Measurements from ENCODE around the gene SORBS1. TPM values are rescaled to one million over a fixed set of nuclear protein-coding genes. Genes with fewer than 3 reads are reported as not detected.

The SORBS1 gene
- total and polyA plus RNA-seq, 9 of the 15 experiments (the other 6 are each of a cell fraction or from before 2014, with no cell fraction given): 2.0 to 13.3 (median 6.5) TPM

DNA sequence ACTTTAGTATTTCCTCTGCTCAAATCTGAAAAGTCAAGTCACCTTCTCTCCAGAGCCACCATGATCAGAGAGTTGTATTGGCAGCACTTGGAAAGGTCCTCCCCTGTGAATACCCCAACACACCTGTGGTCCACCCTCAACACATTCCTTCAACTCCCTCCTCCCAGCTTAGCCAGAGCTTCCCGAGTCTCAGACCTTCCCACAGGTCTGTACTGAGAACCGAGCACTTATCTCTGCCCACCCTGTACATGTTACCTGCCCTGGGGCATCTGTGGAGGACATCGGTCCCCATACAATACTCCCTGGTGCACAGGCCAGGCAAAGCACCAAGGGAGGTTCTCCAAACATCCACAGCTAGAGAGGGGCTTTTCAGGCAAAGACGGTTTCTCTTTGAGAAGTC, 30.6 kb downstream of the SORBS1 start:
- POLR2A ChIA-PET: interaction anchor here (0.7 kb wide), 1 partner anchor 913 kb away, joined by 3 read pairs; no protein-coding TSS in a partner anchor

DNA sequence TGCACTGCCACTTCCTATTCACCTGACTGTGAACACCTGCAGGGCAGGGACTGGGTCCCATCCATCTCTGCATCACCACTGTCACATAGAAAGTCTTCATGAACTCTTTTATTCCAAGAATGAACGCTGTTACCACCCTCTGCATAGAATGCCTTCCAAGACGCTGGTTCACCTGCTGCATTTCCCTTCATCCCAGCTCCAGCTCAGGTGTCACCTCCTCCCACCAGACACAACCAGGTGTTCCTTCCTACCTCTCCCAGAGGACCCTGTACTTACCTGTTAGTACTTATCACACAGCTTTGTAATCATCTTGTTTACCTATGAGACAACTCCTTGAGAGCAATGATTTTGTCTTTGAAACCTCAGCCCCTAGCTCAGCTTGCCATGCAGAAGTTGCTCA, 31.1 kb downstream of the SORBS1 start:
- peaks cover 36 to 74% of the 10 kb centered on the region in 2 experiments for H3K4me1 ChIP-seq (replicated peaks in 1 of 2; ENCODE audit: control insufficient read depth in 2 of 2, insufficient read depth in 2 of 2, low read length in 2 of 2)
- ChIA-PET CTCF (ENCODE audit: low intra/inter-chr PET ratio) (no interaction called here), POLR2A (interaction anchor here (1.2 kb wide), 1 partner anchor 21 kb away, joined by 3 read pairs; no protein-coding TSS in a partner anchor)
- H3K79me2 ChIP-seq (ENCODE audit: control insufficient read depth, insufficient read depth, low read length): peaks cover 38% of the 10 kb centered on the region
- H3K36me3 ChIP-seq (ENCODE audit: control insufficient read depth, insufficient read depth, low read length): no peaks in the 10 kb centered on the region; the same call in 2 of the 3 replicates
- intact Hi-C loops (cut with micrococcal nuclease): no loop called here
- H3K4me2 ChIP-seq (ENCODE audit: insufficient read depth, low read length): peak overlapping the region; percentile 1; the same call in 1 of the 2 replicates
- in situ Hi-C loops (cut with MboI): no loop called here
- H3K4me3 ChIP-seq: no peak overlapping the region
- H2AFZ ChIP-seq (ENCODE audit: low read depth, low read length): no peak overlapping the region
- FAIRE-seq (no peak), ATAC-seq (no peak), DNase-seq (ENCODE audit: extremely low read depth in 1 of 4, low spot score in 3 of 4) (no peak)
- BruUV-seq (replicated peaks): no TSS peak
- H3K9ac ChIP-seq (ENCODE audit: insufficient read depth in 1 of 2, low read depth in 2 of 2, low read length in 2 of 2): peak overlapping the region in 1 of 2 experiments; percentile 30; a peak in 2 of 4 replicates
- no peaks in the 10 kb centered on the region for H4K20me1 ChIP-seq (replicated peaks; ENCODE audit: control insufficient read depth, insufficient read depth, low read length)
- no peaks in the 10 kb centered on the region for H3K9me1 ChIP-seq (ENCODE audit: control insufficient read depth, insufficient read depth, low read length)
- H3K27ac ChIP-seq (ENCODE audit: extremely low read depth, low read depth, low read length): peak overlapping the region; percentile 92
- no peaks in the 10 kb centered on the region for H3K9me3 ChIP-seq (replicated peaks; ENCODE audit: control insufficient read depth, insufficient read depth, low read depth, low read length)
- 64% methylated on average over 2 of the region's 2 CpGs for WGBS (ENCODE audit: insufficient coverage, low coverage, missing lambda C conversion rate)
- H3K27me3 ChIP-seq (ENCODE audit: control insufficient read depth in 2 of 2, insufficient read depth in 2 of 2, low read length in 2 of 2): no peaks in the 10 kb centered on the region
- TF ChIP-seq NELFE (IDR thresholded peaks at IDR 0.05; ENCODE audit: insufficient read depth, insufficient read length): no peak
- TF ChIP-seq NBN (IDR thresholded peaks at IDR 0.05; ENCODE audit: low read depth): no peak
- TF ChIP-seq ZNF316 (IDR thresholded peaks at IDR 0.05): no peak
- TF ChIP-seq ZC3H8 (IDR thresholded peaks at IDR 0.05): no peak
- no peak for TF ChIP-seq PTRF (tag; IDR thresholded peaks at IDR 0.05)
- TF ChIP-seq OTX1 (CRISPR knock-in tag; IDR thresholded peaks at IDR 0.05): no peak
- TF ChIP-seq, protein P1, sequence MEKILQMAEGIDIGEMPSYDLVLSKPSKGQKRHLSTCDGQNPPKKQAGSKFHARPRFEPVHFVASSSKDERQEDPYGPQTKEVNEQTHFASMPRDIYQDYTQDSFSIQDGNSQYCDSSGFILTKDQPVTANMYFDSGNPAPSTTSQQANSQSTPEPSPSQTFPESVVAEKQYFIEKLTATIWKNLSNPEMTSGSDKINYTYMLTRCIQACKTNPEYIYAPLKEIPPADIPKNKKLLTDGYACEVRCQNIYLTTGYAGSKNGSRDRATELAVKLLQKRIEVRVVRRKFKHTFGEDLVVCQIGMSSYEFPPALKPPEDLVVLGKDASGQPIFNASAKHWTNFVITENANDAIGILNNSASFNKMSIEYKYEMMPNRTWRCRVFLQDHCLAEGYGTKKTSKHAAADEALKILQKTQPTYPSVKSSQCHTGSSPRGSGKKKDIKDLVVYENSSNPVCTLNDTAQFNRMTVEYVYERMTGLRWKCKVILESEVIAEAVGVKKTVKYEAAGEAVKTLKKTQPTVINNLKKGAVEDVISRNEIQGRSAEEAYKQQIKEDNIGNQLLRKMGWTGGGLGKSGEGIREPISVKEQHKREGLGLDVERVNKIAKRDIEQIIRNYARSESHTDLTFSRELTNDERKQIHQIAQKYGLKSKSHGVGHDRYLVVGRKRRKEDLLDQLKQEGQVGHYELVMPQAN (IDR thresholded peaks at IDR 0.05; ENCODE audit: borderline replicate concordance): no peak
- TF ChIP-seq ZNF24 (IDR thresholded peaks at IDR 0.05): no peak
- TF ChIP-seq, protein P2, sequence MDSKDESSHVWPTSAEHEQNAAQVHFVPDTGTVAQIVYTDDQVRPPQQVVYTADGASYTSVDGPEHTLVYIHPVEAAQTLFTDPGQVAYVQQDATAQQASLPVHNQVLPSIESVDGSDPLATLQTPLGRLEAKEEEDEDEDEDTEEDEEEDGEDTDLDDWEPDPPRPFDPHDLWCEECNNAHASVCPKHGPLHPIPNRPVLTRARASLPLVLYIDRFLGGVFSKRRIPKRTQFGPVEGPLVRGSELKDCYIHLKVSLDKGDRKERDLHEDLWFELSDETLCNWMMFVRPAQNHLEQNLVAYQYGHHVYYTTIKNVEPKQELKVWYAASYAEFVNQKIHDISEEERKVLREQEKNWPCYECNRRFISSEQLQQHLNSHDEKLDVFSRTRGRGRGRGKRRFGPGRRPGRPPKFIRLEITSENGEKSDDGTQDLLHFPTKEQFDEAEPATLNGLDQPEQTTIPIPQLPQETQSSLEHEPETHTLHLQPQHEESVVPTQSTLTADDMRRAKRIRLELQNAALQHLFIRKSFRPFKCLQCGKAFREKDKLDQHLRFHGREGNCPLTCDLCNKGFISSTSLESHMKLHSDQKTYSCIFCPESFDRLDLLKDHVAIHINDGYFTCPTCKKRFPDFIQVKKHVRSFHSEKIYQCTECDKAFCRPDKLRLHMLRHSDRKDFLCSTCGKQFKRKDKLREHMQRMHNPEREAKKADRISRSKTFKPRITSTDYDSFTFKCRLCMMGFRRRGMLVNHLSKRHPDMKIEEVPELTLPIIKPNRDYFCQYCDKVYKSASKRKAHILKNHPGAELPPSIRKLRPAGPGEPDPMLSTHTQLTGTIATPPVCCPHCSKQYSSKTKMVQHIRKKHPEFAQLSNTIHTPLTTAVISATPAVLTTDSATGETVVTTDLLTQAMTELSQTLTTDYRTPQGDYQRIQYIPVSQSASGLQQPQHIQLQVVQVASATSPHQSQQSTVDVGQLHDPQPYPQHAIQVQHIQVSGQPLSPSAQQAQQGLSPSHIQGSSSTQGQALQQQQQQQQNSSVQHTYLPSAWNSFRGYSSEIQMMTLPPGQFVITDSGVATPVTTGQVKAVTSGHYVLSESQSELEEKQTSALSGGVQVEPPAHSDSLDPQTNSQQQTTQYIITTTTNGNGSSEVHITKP (IDR thresholded peaks at IDR 0.05; ENCODE audit: partially characterized antibody): no peak
- no peak for TF ChIP-seq ZZZ3 (IDR thresholded peaks at IDR 0.05)

More for the DNA sequence above, 30.6 kb downstream of the SORBS1 start:
- H3K9ac ChIP-seq (ENCODE audit: insufficient read depth in 1 of 2, low read depth in 2 of 2, low read length in 2 of 2): peak overlapping the region in 1 of 2 experiments; percentile 70; a peak in 2 of 4 replicates
- DNase-seq (ENCODE audit: extremely low read depth in 1 of 4, low spot score in 3 of 4) (no peak), FAIRE-seq (no peak), ATAC-seq (no peak)
- BruUV-seq (replicated peaks): no TSS peak
- H3K4me3 ChIP-seq: no peak overlapping the region
- in situ Hi-C loops (cut with MboI): no loop called here
- peaks cover 36 to 78% of the 10 kb centered on the region in 2 experiments for H3K4me1 ChIP-seq (replicated peaks in 1 of 2; ENCODE audit: control insufficient read depth in 2 of 2, insufficient read depth in 2 of 2, low read length in 2 of 2)
- H3K9me1 ChIP-seq (ENCODE audit: control insufficient read depth, insufficient read depth, low read length): no peaks in the 10 kb centered on the region
- H3K4me2 ChIP-seq (ENCODE audit: insufficient read depth, low read length): peak overlapping the region; percentile 77
- no peaks in the 10 kb centered on the region for H3K27me3 ChIP-seq (ENCODE audit: control insufficient read depth in 2 of 2, insufficient read depth in 2 of 2, low read length in 2 of 2)
- H3K27ac ChIP-seq (ENCODE audit: extremely low read depth, low read depth, low read length): peak overlapping the region; percentile 92
- H3K79me2 ChIP-seq (ENCODE audit: control insufficient read depth, insufficient read depth, low read length): peaks cover 38% of the 10 kb centered on the region
- no peaks in the 10 kb centered on the region; the same call in 2 of the 3 replicates for H3K36me3 ChIP-seq (ENCODE audit: control insufficient read depth, insufficient read depth, low read length)
- H3K9me3 ChIP-seq (replicated peaks; ENCODE audit: control insufficient read depth, insufficient read depth, low read depth, low read length): no peaks in the 10 kb centered on the region
- TF ChIP-seq SMAD4 (CRISPR knock-in tag; conservative IDR thresholded peaks at IDR 0.05) (no peak), ZNF165 (CRISPR knock-in tag; IDR thresholded peaks at IDR 0.05; ENCODE audit: borderline replicate concordance) (no peak), SMARCC2 (IDR thresholded peaks at IDR 0.05; ENCODE audit: low read depth) (no peak), JUNB (CRISPR knock-in tag; conservative IDR thresholded peaks at IDR 0.05) (no peak)
- CTCF ChIA-PET (ENCODE audit: low intra/inter-chr PET ratio): no interaction called here
- no peak overlapping the region for H2AFZ ChIP-seq (ENCODE audit: low read depth, low read length)
- 50% methylated on average over 2 of the region's 4 CpGs for WGBS (ENCODE audit: insufficient coverage, low coverage, missing lambda C conversion rate)
- H4K20me1 ChIP-seq (replicated peaks; ENCODE audit: control insufficient read depth, insufficient read depth, low read length): no peaks in the 10 kb centered on the region
- intact Hi-C loops (cut with micrococcal nuclease): no loop called here
